Gastrocnemius medialis (tissue), 4 donors: Measurements from ENCODE around the gene GTF3C5. TPM values are rescaled to one million over a fixed set of nuclear protein-coding genes. Genes with fewer than 3 reads are reported as not detected.

ENCODE experiments used
- ATAC-seq, 2 donors: fragments of 150-250 bp; one replicate each; pipeline ENCODE4 v1.9.1; 2016
- DNase-seq, 2 donors: peaks; one replicate each; pipeline ENCODE4 v3.0.0-alpha.2; 2019
- H3K27ac ChIP-seq, 4 donors: fragments of 200-600 bp; sonication (generic); 1 replicate in 1 of 4; 2 replicates in 3 of 4; pipeline ENCODE4 v1.5.1; 2016 to 2018; ENCODE audit warnings: mild to moderate bottlenecking in 2 of 4, moderate library complexity in 1 of 4
- H3K27me3 ChIP-seq, 3 donors: fragments of 200-600 bp; sonication (generic) in 2 of 3; 1 replicate in 1 of 3; 2 replicates in 2 of 3; pipeline versions ENCODE4 v1.5.1 to v1.6.0; 2016 to 2019; ENCODE audit warnings: mild to moderate bottlenecking in 1 of 3, moderate library complexity in 1 of 3
- H3K36me3 ChIP-seq, 2 donors: fragments of 200-600 bp; sonication (generic) in 1 of 2; one replicate each; pipeline ENCODE4 v1.5.1; 2017 to 2018
- H3K4me1 ChIP-seq, 2 donors: fragments of 200-600 bp; sonication (generic) in 1 of 2; one replicate each; pipeline ENCODE4 v1.5.1; 2016 to 2017; ENCODE audit warnings: mild to moderate bottlenecking in 2 of 2
- H3K4me3 ChIP-seq, 4 donors: fragments of 200-600 bp; sonication (generic) in 3 of 4; 1 replicate in 1 of 4; 2 replicates in 3 of 4; pipeline ENCODE4 v1.5.1; 2016 to 2019; ENCODE audit warnings: mild to moderate bottlenecking in 2 of 4
- H3K9me3 ChIP-seq, 3 donors: fragments of 200-600 bp; sonication (generic) in 2 of 3; 1 replicate in 1 of 3; 2 replicates in 2 of 3; pipeline ENCODE4 v1.5.1; 2016 to 2019
- POLR2A ChIP-seq, 2 donors: fragments of 450-650 bp; IDR thresholded peaks; one replicate each; pipeline ENCODE4 v1.6.1; 2017; ENCODE audit warnings: antibody characterized with exemption in 2 of 2, mild to moderate bottlenecking in 2 of 2, moderate library complexity in 2 of 2
- in situ Hi-C, 4 donors: fragments of 200-750 bp; cut with MboI; loops; one replicate each; pipeline versions ENCODE4 v1.15.0 to v1.8.0; 2017; ENCODE audit warnings: low sequenced_read_pairs in 4 of 4
- intact Hi-C: fragments of 100-400 bp; cut with DNase I; formaldehyde crosslinking; loops from one replicate; pipeline ENCODE4 v1.15.1; 2023; ENCODE audit warnings: low total_unique reads
- total RNA-seq, 4 donors: library from RNA; depleted of rRNA; stranded (reverse); fragments of >200 nt; gene quantifications; one replicate each; pipeline versions ENCODE4 v1.1.0 to v1.2.3, GENCODE V29; 2016
- TF ChIP-seq, protein P1 (sequence below), 5 experiments: fragments of 450-650 bp in 3 of 5; fragments of 200-600 bp in 2 of 5; sonication (generic) in 2 of 5; IDR thresholded peaks in 4 of 5; conservative IDR thresholded peaks in 1 of 5; 1 replicate in 4 of 5; 2 replicates in 1 of 5; pipeline ENCODE4 v1.5.1; 2016 to 2019; ENCODE audit warnings: antibody characterized with exemption in 5 of 5, mild to moderate bottlenecking in 3 of 5, moderate library complexity in 3 of 5

GTF3C5 gene
- total RNA-seq, 4 donors from 2014 or later, result 48.1 to 55.3 (median 51.5) TPM

DNA sequence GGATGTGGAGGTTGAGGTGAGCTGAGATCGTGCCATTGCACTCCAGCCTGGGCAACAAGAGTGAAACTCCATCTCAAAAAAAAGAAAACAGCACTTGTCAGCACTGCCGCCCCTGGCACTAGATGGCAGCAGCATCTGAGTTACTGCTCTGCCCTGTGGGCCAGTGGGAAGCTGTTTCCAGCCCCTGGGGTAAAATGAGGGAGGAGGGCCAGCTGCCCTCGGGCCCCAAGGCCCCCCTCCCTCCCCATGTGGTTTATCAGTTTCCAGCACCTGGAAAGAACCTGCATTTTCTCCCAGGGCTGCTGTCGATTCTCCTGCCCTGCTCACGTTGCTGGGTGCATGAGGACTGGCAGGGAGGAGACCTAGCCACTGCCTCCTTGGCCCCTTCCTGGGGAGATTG lies 17.8 kb downstream of the GTF3C5 start:
- H3K27ac ChIP-seq, result no peak overlapping the region
- intact Hi-C loops, result loop anchor here (10.0 kb wide), 1 partner anchor 136 kb away; no protein-coding TSS in a partner anchor
- no peaks in the 10 kb centered on the region for H3K9me3 ChIP-seq
- H3K4me3 ChIP-seq, result no peak overlapping the region
- TF ChIP-seq, protein P1, sequence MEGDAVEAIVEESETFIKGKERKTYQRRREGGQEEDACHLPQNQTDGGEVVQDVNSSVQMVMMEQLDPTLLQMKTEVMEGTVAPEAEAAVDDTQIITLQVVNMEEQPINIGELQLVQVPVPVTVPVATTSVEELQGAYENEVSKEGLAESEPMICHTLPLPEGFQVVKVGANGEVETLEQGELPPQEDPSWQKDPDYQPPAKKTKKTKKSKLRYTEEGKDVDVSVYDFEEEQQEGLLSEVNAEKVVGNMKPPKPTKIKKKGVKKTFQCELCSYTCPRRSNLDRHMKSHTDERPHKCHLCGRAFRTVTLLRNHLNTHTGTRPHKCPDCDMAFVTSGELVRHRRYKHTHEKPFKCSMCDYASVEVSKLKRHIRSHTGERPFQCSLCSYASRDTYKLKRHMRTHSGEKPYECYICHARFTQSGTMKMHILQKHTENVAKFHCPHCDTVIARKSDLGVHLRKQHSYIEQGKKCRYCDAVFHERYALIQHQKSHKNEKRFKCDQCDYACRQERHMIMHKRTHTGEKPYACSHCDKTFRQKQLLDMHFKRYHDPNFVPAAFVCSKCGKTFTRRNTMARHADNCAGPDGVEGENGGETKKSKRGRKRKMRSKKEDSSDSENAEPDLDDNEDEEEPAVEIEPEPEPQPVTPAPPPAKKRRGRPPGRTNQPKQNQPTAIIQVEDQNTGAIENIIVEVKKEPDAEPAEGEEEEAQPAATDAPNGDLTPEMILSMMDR (IDR thresholded peaks at IDR 0.05 in 4 of 5, conservative IDR thresholded peaks at IDR 0.05 in 1 of 5), result peak in 3 of 5 experiments; percentile 15 to 35 (median 19)
- no peak for TF ChIP-seq POLR2A (IDR thresholded peaks at IDR 0.05)
- in situ Hi-C loops, result no loop called here
- ATAC-seq (no peak), DNase-seq (no peak)
- peaks cover 0 to 77% of the 10 kb centered on the region in 2 donors for H3K36me3 ChIP-seq
- H3K27me3 ChIP-seq, result no peaks in the 10 kb centered on the region
- H3K4me1 ChIP-seq, result no peaks in the 10 kb centered on the region

DNA sequence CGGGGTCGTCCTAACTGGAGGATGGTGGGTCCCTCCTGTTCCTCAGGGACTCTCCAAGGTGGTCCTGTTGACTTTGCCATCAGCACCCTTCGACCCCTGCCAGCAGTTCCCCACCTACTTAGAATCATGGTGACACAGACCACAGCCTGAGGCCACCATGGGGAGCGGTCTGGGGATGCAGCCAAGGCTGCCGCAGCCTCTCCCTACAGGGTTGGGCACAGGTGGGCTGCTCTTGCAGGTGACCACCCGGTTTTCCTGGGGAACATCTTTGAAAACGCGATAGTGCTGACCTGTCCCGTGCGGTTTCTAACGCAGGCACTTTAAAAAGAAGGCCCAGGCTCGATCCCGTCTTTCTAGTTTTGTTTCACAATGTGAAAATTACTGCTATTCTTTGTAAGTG lies 18.2 kb downstream of the GTF3C5 start:
- DNase-seq (no peak), ATAC-seq (no peak)
- Histone ChIP-seq H3K27me3 (no peaks in the 10 kb centered on the region), H3K36me3 (peaks cover 0 to 79% of the 10 kb centered on the region in 2 donors), H3K9me3 (no peaks in the 10 kb centered on the region), H3K4me1 (peaks cover under 1% of the 10 kb centered on the region in 2 donors), H3K4me3 (no peak overlapping the region), H3K27ac (no peak overlapping the region)
- intact Hi-C loops (loop anchor here (10.0 kb wide), 1 partner anchor 136 kb away; no protein-coding TSS in a partner anchor), in situ Hi-C loops (no loop called here)
- TF ChIP-seq POLR2A (IDR thresholded peaks at IDR 0.05), result no peak
- TF ChIP-seq, protein P1 (IDR thresholded peaks at IDR 0.05 in 4 of 5, conservative IDR thresholded peaks at IDR 0.05 in 1 of 5), result no peak

DNA sequence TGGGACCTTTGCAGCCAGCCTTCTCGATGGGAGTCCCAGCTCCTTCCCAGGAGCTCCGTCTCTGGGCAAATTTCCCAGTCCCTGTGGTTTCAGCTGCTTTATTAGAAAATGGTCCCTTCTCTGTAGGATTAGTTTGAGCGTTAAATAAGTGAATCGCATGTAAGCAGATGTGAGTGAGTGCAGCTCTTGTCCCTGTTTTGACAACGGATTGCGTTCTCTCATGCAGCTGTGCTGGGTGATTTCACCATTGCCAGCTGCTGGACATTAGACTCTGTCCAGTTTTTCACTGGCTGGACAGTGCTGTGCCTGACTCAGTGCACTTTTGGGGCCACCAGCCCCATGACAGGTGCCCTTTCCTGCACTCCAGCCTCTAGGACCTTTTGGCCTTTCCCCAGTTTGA lies 19.3 kb downstream of the GTF3C5 start:
- ATAC-seq (no peak), DNase-seq (no peak)
- intact Hi-C loops, result no loop called here
- in situ Hi-C loops, result no loop called here
- Histone ChIP-seq H3K27me3 (no peaks in the 10 kb centered on the region), H3K4me1 (peaks cover 11% of the 10 kb centered on the region in 2 donors), H3K27ac (no peak overlapping the region), H3K9me3 (no peaks in the 10 kb centered on the region), H3K4me3 (no peak overlapping the region), H3K36me3 (peaks cover 0 to 76% of the 10 kb centered on the region in 2 donors)
- TF ChIP-seq, protein P1 (IDR thresholded peaks at IDR 0.05 in 4 of 5, conservative IDR thresholded peaks at IDR 0.05 in 1 of 5), result no peak
- TF ChIP-seq POLR2A (IDR thresholded peaks at IDR 0.05), result no peak

DNA sequence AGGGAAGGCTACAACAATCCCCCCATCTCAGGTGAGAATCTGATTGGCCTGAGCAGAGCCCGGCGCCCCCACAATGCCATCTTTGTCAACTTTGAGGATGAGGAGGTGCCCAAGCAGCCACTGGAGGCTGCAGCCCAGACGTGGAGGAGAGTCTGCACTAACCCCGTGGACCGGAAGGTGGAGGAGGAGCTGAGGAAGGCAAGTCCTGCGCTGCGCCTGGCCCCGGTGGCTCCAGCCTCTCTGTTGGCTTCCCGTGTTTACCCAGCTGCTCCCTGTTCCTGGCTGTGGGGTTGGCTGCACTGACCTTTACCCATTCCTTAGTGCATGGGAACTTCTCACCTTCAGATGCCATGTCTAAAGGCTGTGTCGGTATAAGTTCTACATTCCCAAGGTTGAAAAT lies 20.0 kb downstream of the GTF3C5 start:
- ATAC-seq (no peak), DNase-seq (no peak)
- Histone ChIP-seq H3K4me3 (no peak overlapping the region), H3K4me1 (peaks cover 15 to 17% of the 10 kb centered on the region in 2 donors), H3K27me3 (no peaks in the 10 kb centered on the region), H3K27ac (no peak overlapping the region), H3K36me3 (peaks cover 0 to 74% of the 10 kb centered on the region in 2 donors), H3K9me3 (no peaks in the 10 kb centered on the region)
- in situ Hi-C loops, result no loop called here
- intact Hi-C loops, result no loop called here
- no peak for TF ChIP-seq POLR2A (IDR thresholded peaks at IDR 0.05)
- TF ChIP-seq, protein P1 (IDR thresholded peaks at IDR 0.05 in 4 of 5, conservative IDR thresholded peaks at IDR 0.05 in 1 of 5), result no peak
